GM20431 (cell line): ENCODE data around the gene FBXO31.

ENCODE experiments used
- in situ Hi-C: fragments of 300-500 bp; cut with MseI, MboI; formaldehyde crosslinking; loops from one replicate; pipeline ENCODE4 v1.15.0; 2020; ENCODE audit warnings: low sequenced_read_pairs; ENCODE audit not compliant: unreplicated experiment

FBXO31 gene

GRCh38 chr16:87317750-87318644 is 65.6 kb downstream of the FBXO31 start:
- in situ Hi-C loops: no loop called here

GRCh38 chr16:87316923-87317749 is 66.4 kb downstream of the FBXO31 start, which contains the start of gene C16orf95:
TSS of gene C16orf95 (minus strand) at chr16:87317392. CDS start at chr16:87317242, 150 bp downstream.
- in situ Hi-C loops: no loop called here

- in situ Hi-C loops: no loop called here
Observed at GRCh38 chr16:87316450-87316922, 67.1 kb downstream of the FBXO31 start.

GRCh38 chr16:87314990-87315420 is 68.6 kb downstream of the FBXO31 start:
- in situ Hi-C loops: no loop called here

- in situ Hi-C loops: no loop called here
Observed at GRCh38 chr16:87312008-87312407, 71.6 kb downstream of the FBXO31 start.

- in situ Hi-C loops: no loop called here
Observed at GRCh38 chr16:87311387-87311786, 72.2 kb downstream of the FBXO31 start.

- in situ Hi-C loops: no loop called here
Observed at GRCh38 chr16:87310610-87311009, 73.0 kb downstream of the FBXO31 start.

GRCh38 chr16:87309620-87310525 is 73.7 kb downstream of the FBXO31 start:
- in situ Hi-C loops: no loop called here

- in situ Hi-C loops: no loop called here
Observed at GRCh38 chr16:87308826-87309225, 74.8 kb downstream of the FBXO31 start.

- in situ Hi-C loops: no loop called here
Observed at GRCh38 chr16:87306516-87306915, 77.1 kb downstream of the FBXO31 start.

- in situ Hi-C loops: no loop called here
Observed at GRCh38 chr16:87305505-87306391, 77.8 kb downstream of the FBXO31 start.

GRCh38 chr16:87304951-87305350 is 78.6 kb downstream of the FBXO31 start:
- in situ Hi-C loops: no loop called here

GRCh38 chr16:87303962-87304521 is 79.5 kb downstream of the FBXO31 start:
- in situ Hi-C loops: no loop called here

- in situ Hi-C loops: no loop called here
Observed at GRCh38 chr16:87303431-87303930, 80.1 kb downstream of the FBXO31 start.

- in situ Hi-C loops: loop anchor here (25.0 kb wide), 1 partner anchor 737 kb away; the partner anchor contains the start of genes FOXC2 and MTHFSD
Observed at GRCh38 chr16:87298857-87299465, 84.6 kb downstream of the FBXO31 start.

GRCh38 chr16:87297918-87298631 is 85.5 kb downstream of the FBXO31 start:
- in situ Hi-C loops: loop anchor here (25.0 kb wide), 1 partner anchor 736 kb away; the partner anchor contains the start of genes FOXC2 and MTHFSD

GRCh38 chr16:87297407-87297806 is 86.2 kb downstream of the FBXO31 start:
- in situ Hi-C loops: loop anchor here (25.0 kb wide), 1 partner anchor 735 kb away; the partner anchor contains the start of genes FOXC2 and MTHFSD
